HepG2 (cell line): ENCODE measurements around the gene FGGY. TPM values are rescaled to one million over a fixed set of nuclear protein-coding genes. Genes with fewer than 3 reads are reported as not detected.

ENCODE experiments used
- HDAC2 ChIP-seq: sonication (generic); formaldehyde crosslinking; IDR thresholded peaks from 2 replicates; pipeline ENCODE4 v1.4.0; 2020; ENCODE audit warnings: missing genetic modification reagents
- MEIS1 ChIP-seq: sonication (generic); formaldehyde crosslinking; IDR thresholded peaks from 2 replicates; pipeline ENCODE4 v1.9.0; 2021; ENCODE audit warnings: mild to moderate bottlenecking, missing genetic modification reagents, moderate library complexity, borderline replicate concordance
- NFE2L2 ChIP-seq: fragments of 150-350 bp; IDR thresholded peaks from 2 replicates; pipeline ENCODE4 v1.6.1; 2014; ENCODE audit warnings: low read length
- NR2F2 ChIP-seq: IDR thresholded peaks from 2 replicates; pipeline ENCODE4 v1.6.1; 2012; ENCODE audit warnings: low read depth, inconsistent platforms, borderline replicate concordance
- RARG ChIP-seq: sonication (generic); formaldehyde crosslinking; IDR thresholded peaks from 2 replicates; pipeline ENCODE4 v1.4.0; 2020; ENCODE audit warnings: low read depth, mild to moderate bottlenecking, missing genetic modification reagents
- RBAK ChIP-seq: sonication (generic); formaldehyde crosslinking; IDR thresholded peaks from 2 replicates; pipeline ENCODE4 v1.5.1; 2020; ENCODE audit warnings: mild to moderate bottlenecking, missing genetic modification reagents
- SOX6 ChIP-seq, 2 experiments: fragments of 450-650 bp in 1 of 2; sonication (generic) in 1 of 2; formaldehyde crosslinking in 1 of 2; IDR thresholded peaks; 2 replicates each; pipeline versions ENCODE4 v1.4.0 to v1.6.1; 2017 to 2020; ENCODE audit warnings: antibody characterized with exemption in 1 of 2, mild to moderate bottlenecking in 1 of 2, missing genetic modification reagents in 1 of 2
- SUZ12 ChIP-seq: fragments of 150-350 bp; IDR thresholded peaks from 2 replicates; pipeline ENCODE4 v1.6.1; 2014; ENCODE audit warnings: low read depth, low read length
- TERF1 ChIP-seq: sonication (generic); formaldehyde crosslinking; IDR thresholded peaks from 2 replicates; pipeline ENCODE4 v1.8.0; 2022; ENCODE audit warnings: mild to moderate bottlenecking, missing genetic modification reagents, moderate library complexity
- ZBTB2 ChIP-seq: sonication (generic); formaldehyde crosslinking; IDR thresholded peaks from 2 replicates; pipeline ENCODE4 v1.8.0; 2022; ENCODE audit warnings: low read depth, missing genetic modification reagents
- ZBTB26 ChIP-seq: IDR thresholded peaks from 2 replicates; pipeline ENCODE4 v1.6.1; 2016; ENCODE audit warnings: missing compliant biosample characterization, missing genetic modification reagents, borderline replicate concordance
- ZBTB34 ChIP-seq: sonication (generic); formaldehyde crosslinking; IDR thresholded peaks from 2 replicates; pipeline ENCODE4 v1.8.0; 2022; ENCODE audit warnings: mild to moderate bottlenecking, missing genetic modification reagents
- ZBTB7A ChIP-seq: sonication (generic); formaldehyde crosslinking; IDR thresholded peaks from 2 replicates; pipeline ENCODE4 v1.8.0; 2022; ENCODE audit warnings: mild to moderate bottlenecking, missing genetic modification reagents
- ZNF143 ChIP-seq: sonication (generic); formaldehyde crosslinking; IDR thresholded peaks from 2 replicates; pipeline ENCODE4 v1.4.0; 2020; ENCODE audit warnings: missing genetic modification reagents
- ZNF280D ChIP-seq: sonication (generic); formaldehyde crosslinking; IDR thresholded peaks from 2 replicates; pipeline ENCODE4 v1.5.1; 2020; ENCODE audit warnings: mild to moderate bottlenecking, missing genetic modification reagents
- ZNF33B ChIP-seq: sonication (generic); formaldehyde crosslinking; IDR thresholded peaks from 2 replicates; pipeline ENCODE4 v1.5.1; 2020; ENCODE audit warnings: mild to moderate bottlenecking, missing genetic modification reagents
- ZNF572 ChIP-seq: sonication (generic); formaldehyde crosslinking; IDR thresholded peaks from 2 replicates; pipeline ENCODE4 v1.5.1; 2020; ENCODE audit warnings: mild to moderate bottlenecking, missing genetic modification reagents
- ZNF580 ChIP-seq: IDR thresholded peaks from 2 replicates; pipeline ENCODE4 v1.6.1; 2016; ENCODE audit warnings: low read depth, borderline replicate concordance
- ZNF720 ChIP-seq: sonication (generic); formaldehyde crosslinking; IDR thresholded peaks from 2 replicates; pipeline ENCODE4 v1.4.0; 2020; ENCODE audit warnings: missing genetic modification reagents
- ZNF75D ChIP-seq: sonication (generic); formaldehyde crosslinking; IDR thresholded peaks from 2 replicates; pipeline ENCODE4 v1.8.1; 2023; ENCODE audit warnings: missing genetic modification reagents, mild to moderate bottlenecking, borderline replicate concordance
- ZNF816 ChIP-seq: sonication (generic); formaldehyde crosslinking; IDR thresholded peaks from 2 replicates; pipeline ENCODE4 v1.8.0; 2022; ENCODE audit warnings: missing genetic modification reagents, mild to moderate bottlenecking, borderline replicate concordance
- ZNF878 ChIP-seq: sonication (generic); formaldehyde crosslinking; IDR thresholded peaks from 2 replicates; pipeline ENCODE4 v1.8.1; 2023; ENCODE audit warnings: mild to moderate bottlenecking, missing genetic modification reagents, moderate library complexity
- polyA plus RNA-seq, 8 experiments: library from polyadenylated mRNA; depleted of rRNA in 3 of 8; stranded (reverse) in 7 of 8; unstranded in 1 of 8; fragments of >200 nt; fragmentation: Illumina TruSeq in 4 of 8; extraction: Trizol in 4 of 8; gene quantifications; 2 replicates each; pipeline versions ENCODE4 v1.2.1 to v1.2.3, GENCODE V29; 2011 to 2016; ENCODE audit warnings: low read depth in 4 of 8, missing spikeins in 1 of 8, mixed read lengths in 1 of 8; ENCODE audit not compliant: insufficient read depth in 1 of 8
- total RNA-seq, 5 experiments: library from RNA; depleted of rRNA; stranded (reverse); fragments of >200 nt; fragmentation: Illumina TruSeq; extraction: Trizol; gene quantifications; 2 replicates each; pipeline ENCODE4 v1.2.3, GENCODE V29; 2016; ENCODE audit warnings: low read depth in 1 of 5

The FGGY gene
- total and polyA plus RNA-seq, 2 of the 13 experiments (the other 11 are each of a cell fraction or from before 2014, with no cell fraction given): 15.7 to 27.5 TPM

- TF ChIP-seq ZNF280D (CRISPR knock-in tag): no peak
- TF ChIP-seq SUZ12: no peak
- no peak for TF ChIP-seq NFE2L2
- TF ChIP-seq ZBTB2 (CRISPR knock-in tag): no peak
- TF ChIP-seq NR2F2: peak; percentile 63; the same call in 1 of the 2 replicates
- TF ChIP-seq ZNF816: 0 out of 2 replicates have a peak, but pooled peaks have one; percentile 44
- TF ChIP-seq TERF1: no peak
- TF ChIP-seq ZBTB26: peak; percentile 88; the same call in 1 of the 2 replicates
- no peak for TF ChIP-seq ZNF572 (CRISPR knock-in tag)
- TF ChIP-seq ZNF580 (CRISPR knock-in tag): peak; percentile 28; the same call in 1 of the 2 replicates
- no peak for TF ChIP-seq ZBTB7A (CRISPR knock-in tag)
- TF ChIP-seq ZNF878 (CRISPR knock-in tag): no peak
- no peak for TF ChIP-seq SOX6 (IDR thresholded peaks at IDR 0.05)
- peak; percentile 88 for TF ChIP-seq SOX6 (CRISPR knock-in tag; IDR thresholded peaks at IDR 0.05)
- TF ChIP-seq ZBTB34 (CRISPR knock-in tag): peak; percentile 40; the same call in 1 of the 2 replicates
- TF ChIP-seq ZNF33B (CRISPR knock-in tag): no peak
- TF ChIP-seq ZNF143 (CRISPR knock-in tag): no peak
- no peak for TF ChIP-seq RARG (CRISPR knock-in tag)
- no peak for TF ChIP-seq ZNF75D (CRISPR knock-in tag)
- peak; percentile 42; the same call in 1 of the 2 replicates for TF ChIP-seq MEIS1 (CRISPR knock-in tag)
- peak; percentile 71 for TF ChIP-seq HDAC2 (CRISPR knock-in tag)
- TF ChIP-seq ZNF720 (CRISPR knock-in tag): no peak
- TF ChIP-seq RBAK (CRISPR knock-in tag): peak; percentile 87
Observed at GRCh38 chr1:59669752-59670312, 372.9 kb downstream of the FGGY start (continued).
